ENCODE measurements around the gene HSD17B4. TPM values are rescaled to one million over a fixed set of nuclear protein-coding genes. Genes with fewer than 3 reads are reported as not detected.

Gene HSD17B4
- total and polyA plus RNA-seq, 2 donors: 204 to 226 TPM

GRCh38 chr5:119529811-119530210 lies 77.5 kb downstream of the HSD17B4 start:
- Histone ChIP-seq H3K4me1 (ENCODE audit: insufficient read depth) (no peaks in the 10 kb centered on the region), H3K4me3 (ENCODE audit: low read depth, low read length) (no peak overlapping the region), H3K36me3 (ENCODE audit: insufficient read depth) (peaks cover 2% of the 10 kb centered on the region), H3K27ac (ENCODE audit: low read depth) (no peak overlapping the region)
- no peak for DNase-seq (ENCODE audit: extremely low spot score)
- 89% methylated on average over 2 of the region's 2 CpGs for WGBS

DNA sequence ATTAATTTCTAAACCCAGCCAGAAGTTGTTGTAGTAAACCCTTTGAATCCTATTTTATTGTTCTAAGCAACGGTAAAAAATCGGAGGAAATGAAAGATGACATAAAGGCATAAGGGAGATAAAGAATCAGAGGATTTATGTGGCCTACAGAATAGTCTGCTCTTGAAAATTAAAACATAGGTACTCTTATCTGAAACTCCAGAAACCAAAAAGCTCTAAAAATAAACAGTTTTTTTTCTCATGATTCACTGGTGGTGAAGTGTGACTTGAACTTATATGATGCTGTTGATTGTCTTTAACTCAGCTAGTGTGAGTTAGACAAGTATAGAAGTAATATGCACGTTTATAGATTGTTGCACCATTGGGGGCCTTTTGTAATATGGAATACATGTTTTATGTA lies 80.3 kb downstream of the HSD17B4 start:
- no peaks in the 10 kb centered on the region for H3K4me1 ChIP-seq (ENCODE audit: insufficient read depth)
- H3K4me3 ChIP-seq (ENCODE audit: low read depth, low read length): no peak overlapping the region
- WGBS: 56% methylated on average over 3 of the region's 3 CpGs
- no peak overlapping the region for H3K27ac ChIP-seq (ENCODE audit: low read depth)
- no peak for DNase-seq (ENCODE audit: extremely low spot score)
- peaks cover 2% of the 10 kb centered on the region for H3K36me3 ChIP-seq (ENCODE audit: insufficient read depth)

DNA sequence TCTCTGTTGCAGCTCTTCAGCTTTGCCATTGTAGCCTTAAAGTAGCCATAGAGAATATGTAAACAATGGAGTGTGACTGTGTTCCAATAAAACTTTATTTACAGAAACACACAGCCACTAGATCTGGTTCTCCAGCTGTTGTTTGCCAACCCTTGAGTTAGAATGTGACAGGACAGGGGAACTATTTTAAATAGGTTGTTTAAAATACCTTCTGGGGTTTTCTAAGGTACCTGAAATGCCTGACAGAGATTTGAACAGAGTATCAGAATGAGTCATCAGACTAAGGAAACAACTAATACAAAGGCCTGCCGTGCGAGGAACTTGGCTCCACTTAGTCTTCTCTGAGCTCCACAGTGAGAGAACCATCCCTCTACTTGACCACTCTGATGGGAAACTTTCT lies 85.4 kb downstream of the HSD17B4 start:
- Histone ChIP-seq H3K36me3 (ENCODE audit: insufficient read depth) (peaks cover 5% of the 10 kb centered on the region), H3K27ac (ENCODE audit: low read depth) (no peak overlapping the region), H3K4me1 (ENCODE audit: insufficient read depth) (no peaks in the 10 kb centered on the region), H3K4me3 (ENCODE audit: low read depth, low read length) (no peak overlapping the region)
- 82% methylated on average over 2 of the region's 2 CpGs for WGBS
- no peak for DNase-seq (ENCODE audit: extremely low spot score)

DNA sequence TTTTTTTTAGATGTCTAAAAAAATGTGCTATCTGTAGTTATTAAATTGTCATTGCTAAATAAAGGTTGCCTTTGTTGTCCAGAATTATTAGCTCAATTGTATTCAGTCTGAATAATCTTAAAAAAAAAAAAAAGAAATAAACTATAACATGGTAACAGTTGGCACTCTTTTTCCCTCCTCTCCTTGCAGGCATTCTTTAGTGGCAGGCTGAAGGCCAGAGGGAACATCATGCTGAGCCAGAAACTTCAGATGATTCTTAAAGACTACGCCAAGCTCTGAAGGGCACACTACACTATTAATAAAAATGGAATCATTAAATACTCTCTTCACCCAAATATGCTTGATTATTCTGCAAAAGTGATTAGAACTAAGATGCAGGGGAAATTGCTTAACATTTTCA lies 89.4 kb downstream of the HSD17B4 start:
- peaks cover 3% of the 10 kb centered on the region for H3K36me3 ChIP-seq (ENCODE audit: insufficient read depth)
- WGBS: 74% methylated on average over 1 of the region's 1 CpG
- DNase-seq (ENCODE audit: extremely low spot score): no peak

DNA sequence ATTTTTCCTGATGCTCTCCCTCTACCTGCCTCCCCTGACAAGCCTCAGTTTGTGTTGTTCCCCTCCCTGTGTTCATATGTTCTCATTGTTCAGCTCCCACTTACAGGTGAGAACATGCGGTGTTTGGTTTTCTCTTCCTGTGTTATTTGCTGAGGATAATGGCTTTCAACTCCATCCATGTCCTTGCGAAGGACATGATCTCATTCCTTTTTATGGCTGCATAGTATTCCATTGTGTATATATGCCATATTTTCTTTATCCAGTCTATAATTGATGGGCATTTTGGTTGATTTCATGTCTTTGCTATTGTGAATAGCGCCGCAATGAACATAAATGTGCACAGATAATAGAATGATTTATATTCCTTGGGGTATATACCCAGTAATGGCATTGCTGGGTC lies 99.5 kb downstream of the HSD17B4 start:
- 97% methylated on average over 4 of the region's 4 CpGs for WGBS
- Histone ChIP-seq H3K4me3 (ENCODE audit: low read depth, low read length) (no peak overlapping the region), H3K36me3 (ENCODE audit: insufficient read depth) (no peaks in the 10 kb centered on the region), H3K4me1 (ENCODE audit: insufficient read depth) (no peaks in the 10 kb centered on the region), H3K27ac (ENCODE audit: low read depth) (no peak overlapping the region)
- no peak for DNase-seq (ENCODE audit: extremely low spot score)

More for the DNA sequence above, 89.4 kb downstream of the HSD17B4 start:
- Histone ChIP-seq H3K4me3 (ENCODE audit: low read depth, low read length) (no peak overlapping the region), H3K4me1 (ENCODE audit: insufficient read depth) (no peaks in the 10 kb centered on the region), H3K27ac (ENCODE audit: low read depth) (no peak overlapping the region)

DNA sequence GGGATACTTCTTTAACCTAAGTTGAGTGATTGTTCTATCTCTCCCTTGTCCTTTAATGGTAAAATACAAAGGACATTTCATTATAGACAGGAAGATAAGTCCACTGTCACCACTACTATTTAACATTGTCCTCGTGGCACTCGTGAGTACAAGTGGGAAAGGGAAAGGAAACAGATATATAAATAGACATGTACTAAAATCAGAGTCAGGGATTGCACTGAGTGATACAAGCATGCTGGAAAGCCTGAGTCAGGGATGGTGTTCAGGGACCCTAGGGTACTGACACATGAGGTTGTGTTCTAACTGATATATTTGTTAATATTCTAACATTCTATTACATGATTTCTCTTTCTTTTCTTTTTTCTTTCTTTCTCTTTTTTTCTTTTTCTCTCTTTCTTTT lies 102.3 kb downstream of the HSD17B4 start:
- H3K4me3 ChIP-seq (ENCODE audit: low read depth, low read length): no peak overlapping the region
- DNase-seq (ENCODE audit: extremely low spot score): no peak
- H3K4me1 ChIP-seq (ENCODE audit: insufficient read depth): no peaks in the 10 kb centered on the region
- WGBS: 53% methylated on average over 2 of the region's 2 CpGs
- H3K36me3 ChIP-seq (ENCODE audit: insufficient read depth): no peaks in the 10 kb centered on the region
- H3K27ac ChIP-seq (ENCODE audit: low read depth): no peak overlapping the region

DNA sequence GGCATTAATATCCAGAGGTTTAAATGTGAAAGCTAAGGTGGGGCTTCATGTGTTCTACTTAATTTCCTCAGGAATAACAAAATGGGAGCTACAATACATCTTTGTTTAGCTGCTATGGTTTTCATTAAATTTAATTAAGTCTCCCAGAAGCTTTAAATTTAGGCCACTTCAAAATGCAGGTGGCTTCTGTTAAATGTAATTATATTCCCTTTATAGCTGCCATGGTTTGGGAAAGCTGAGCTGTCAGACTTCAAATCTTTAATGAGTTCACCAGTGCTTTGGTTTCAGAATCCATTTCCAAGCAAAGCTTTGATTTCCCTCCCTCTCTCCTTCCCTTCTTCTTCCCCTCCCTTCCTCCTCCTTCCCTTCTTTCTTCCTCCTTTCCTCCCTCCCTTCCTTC lies 118.6 kb downstream of the HSD17B4 start:
- no peak for DNase-seq (ENCODE audit: extremely low spot score)
- Histone ChIP-seq H3K4me1 (ENCODE audit: insufficient read depth) (no peaks in the 10 kb centered on the region), H3K27ac (ENCODE audit: low read depth) (no peak overlapping the region), H3K36me3 (ENCODE audit: insufficient read depth) (no peaks in the 10 kb centered on the region), H3K4me3 (ENCODE audit: low read depth, low read length) (no peak overlapping the region)

GRCh38 chr5:119578937-119579336 lies 126.6 kb downstream of the HSD17B4 start:
- Histone ChIP-seq H3K4me1 (ENCODE audit: insufficient read depth) (no peaks in the 10 kb centered on the region), H3K36me3 (ENCODE audit: insufficient read depth) (no peaks in the 10 kb centered on the region), H3K4me3 (ENCODE audit: low read depth, low read length) (no peak overlapping the region), H3K27ac (ENCODE audit: low read depth) (no peak overlapping the region)
- no peak for DNase-seq (ENCODE audit: extremely low spot score)
- WGBS: 84% methylated on average over 3 of the region's 3 CpGs

DNA sequence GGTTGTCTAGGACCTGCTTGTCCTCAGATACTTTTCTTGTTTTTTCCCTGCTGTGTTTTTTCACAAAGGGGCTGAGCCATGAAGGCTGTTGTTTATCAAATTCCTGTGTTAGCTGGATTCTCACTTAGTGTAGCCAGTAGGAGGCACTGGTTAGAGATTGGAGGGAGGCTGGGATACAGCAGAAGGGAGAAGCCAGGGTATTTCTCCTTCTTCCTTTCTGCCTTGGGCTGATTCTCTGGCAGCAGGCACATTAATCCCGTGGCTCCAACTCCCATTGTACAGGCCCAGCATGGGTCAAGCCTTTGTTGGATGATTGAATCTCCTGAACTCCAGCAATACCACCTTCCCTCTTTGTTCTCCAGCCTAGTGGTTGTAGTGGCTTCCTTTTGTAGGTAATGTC lies 130.7 kb downstream of the HSD17B4 start:
- H3K36me3 ChIP-seq (ENCODE audit: insufficient read depth): no peaks in the 10 kb centered on the region
- no peaks in the 10 kb centered on the region for H3K4me1 ChIP-seq (ENCODE audit: insufficient read depth)
- H3K27ac ChIP-seq (ENCODE audit: low read depth): no peak overlapping the region
- 89% methylated on average over 1 of the region's 1 CpG for WGBS
- DNase-seq (ENCODE audit: extremely low spot score): no peak
- no peak overlapping the region for H3K4me3 ChIP-seq (ENCODE audit: low read depth, low read length)

GRCh38 chr5:119583684-119584083 lies 131.4 kb downstream of the HSD17B4 start:
- Histone ChIP-seq H3K36me3 (ENCODE audit: insufficient read depth) (no peaks in the 10 kb centered on the region), H3K4me3 (ENCODE audit: low read depth, low read length) (no peak overlapping the region), H3K4me1 (ENCODE audit: insufficient read depth) (no peaks in the 10 kb centered on the region), H3K27ac (ENCODE audit: low read depth) (no peak overlapping the region)
- no peak for DNase-seq (ENCODE audit: extremely low spot score)
- WGBS: 85% methylated on average over 3 of the region's 3 CpGs

Small RNA genes within 50 kb of the gene (small RNA-seq; reads per million reads assigned to genes)
- not detected for gene RNA5SP190

Other genes with a start within 250 kb of the HSD17B4 start
- gene TNFAIP8, start 96.5 kb upstream of the HSD17B4 start, total RNA-seq: 49.9 TPM
- 21.6 TPM for gene TNFAIP8, start 96.5 kb upstream of the HSD17B4 start, polyA plus RNA-seq
- gene FAM170A, start 177.1 kb downstream of the HSD17B4 start, total RNA-seq: not detected
- gene FAM170A, start 177.1 kb downstream of the HSD17B4 start, polyA plus RNA-seq: not detected